ENCODE results near the gene DNM3. TPM values are rescaled to one million over a fixed set of nuclear protein-coding genes. Genes with fewer than 3 reads are reported as not detected.

DNM3 gene
- total and polyA plus RNA-seq, 5 donors from 2014 or later = 0.76 to 5.5 (median 1.6) TPM

GRCh38 chr1:172244865-172245264, 403.6 kb downstream of the DNM3 start:
- Mint-ChIP-seq H3K4me3 (no peak overlapping the region), H3K4me1 (peaks cover 0 to 14% (median under 1%) of the 10 kb centered on the region in 4 donors)

GRCh38 chr1:172245788-172246187, 404.5 kb downstream of the DNM3 start:
- no peak overlapping the region for H3K27ac ChIP-seq (ENCODE audit: insufficient read depth, low read length, poor library complexity, severe bottlenecking)
- H3K27ac Mint-ChIP-seq = no peak overlapping the region
- no peaks in the 10 kb centered on the region for H3K4me1 ChIP-seq (ENCODE audit: control insufficient read depth, insufficient read depth, low read length, poor library complexity, severe bottlenecking)
- ATAC-seq (ENCODE audit: low read depth in 2 of 2) = no peak
- no peaks in the 10 kb centered on the region for H3K27me3 Mint-ChIP-seq
- no peaks in the 10 kb centered on the region for H3K27me3 ChIP-seq (ENCODE audit: control insufficient read depth, insufficient read depth, low read length)
- H3K4me3 ChIP-seq (ENCODE audit: low read depth, low read length) = no peak overlapping the region
- no peak overlapping the region for H3K4me3 Mint-ChIP-seq
- peaks cover 0 to 14% (median under 1%) of the 10 kb centered on the region in 4 donors for H3K4me1 Mint-ChIP-seq
- H3K36me3 ChIP-seq (ENCODE audit: control insufficient read depth, insufficient read depth, low read length) = no peaks in the 10 kb centered on the region
- H3K9me3 ChIP-seq (ENCODE audit: control insufficient read depth in 2 of 2, low read length in 2 of 2) = no peaks in the 10 kb centered on the region
- peaks cover 0 to 2% (median 0%) of the 10 kb centered on the region in 7 donors for H3K9me3 Mint-ChIP-seq
- peaks cover 3% of the 10 kb centered on the region for H3K36me3 Mint-ChIP-seq
- DNase-seq = no peak

More at GRCh38 chr1:172244865-172245264, 403.6 kb downstream of the DNM3 start:
- Mint-ChIP-seq H3K27ac (no peak overlapping the region), H3K9me3 (peaks cover 0 to 2% (median 0%) of the 10 kb centered on the region in 7 donors), H3K27me3 (no peaks in the 10 kb centered on the region), H3K36me3 (peaks cover 3% of the 10 kb centered on the region)
- Histone ChIP-seq H3K9me3 (ENCODE audit: control insufficient read depth in 2 of 2, low read length in 2 of 2) (no peaks in the 10 kb centered on the region), H3K27me3 (ENCODE audit: control insufficient read depth, insufficient read depth, low read length) (no peaks in the 10 kb centered on the region), H3K4me1 (ENCODE audit: control insufficient read depth, insufficient read depth, low read length, poor library complexity, severe bottlenecking) (no peaks in the 10 kb centered on the region), H3K4me3 (ENCODE audit: low read depth, low read length) (no peak overlapping the region), H3K27ac (ENCODE audit: insufficient read depth, low read length, poor library complexity, severe bottlenecking) (no peak overlapping the region), H3K36me3 (ENCODE audit: control insufficient read depth, insufficient read depth, low read length) (no peaks in the 10 kb centered on the region)
- DNase-seq (no peak), ATAC-seq (ENCODE audit: low read depth in 2 of 2) (no peak)

- Histone ChIP-seq H3K27ac (ENCODE audit: insufficient read depth, low read length, poor library complexity, severe bottlenecking) (no peak overlapping the region), H3K4me3 (ENCODE audit: low read depth, low read length) (no peak overlapping the region), H3K27me3 (ENCODE audit: control insufficient read depth, insufficient read depth, low read length) (no peaks in the 10 kb centered on the region), H3K4me1 (ENCODE audit: control insufficient read depth, insufficient read depth, low read length, poor library complexity, severe bottlenecking) (no peaks in the 10 kb centered on the region), H3K9me3 (ENCODE audit: control insufficient read depth in 2 of 2, low read length in 2 of 2) (no peaks in the 10 kb centered on the region), H3K36me3 (ENCODE audit: control insufficient read depth, insufficient read depth, low read length) (no peaks in the 10 kb centered on the region)
- Mint-ChIP-seq H3K27me3 (no peaks in the 10 kb centered on the region), H3K4me3 (no peak overlapping the region), H3K27ac (no peak overlapping the region), H3K9me3 (peaks cover 0 to 2% (median 0%) of the 10 kb centered on the region in 7 donors), H3K36me3 (peaks cover 1% of the 10 kb centered on the region), H3K4me1 (peaks cover 0 to 11% (median under 1%) of the 10 kb centered on the region in 4 donors)
- ATAC-seq (ENCODE audit: low read depth in 2 of 2) = no peak
- DNase-seq = no peak
These were observed 405.5 kb downstream of the DNM3 start for GRCh38 chr1:172246521-172247390.

- ATAC-seq (ENCODE audit: low read depth in 2 of 2) = no peak
- H3K36me3 Mint-ChIP-seq = no peaks in the 10 kb centered on the region
- H3K4me3 ChIP-seq (ENCODE audit: low read depth, low read length) = no peak overlapping the region
- H3K4me3 Mint-ChIP-seq = no peak overlapping the region
- H3K4me1 ChIP-seq (ENCODE audit: control insufficient read depth, insufficient read depth, low read length, poor library complexity, severe bottlenecking) = no peaks in the 10 kb centered on the region
- no peaks in the 10 kb centered on the region for H3K9me3 Mint-ChIP-seq
- H3K27me3 ChIP-seq (ENCODE audit: control insufficient read depth, insufficient read depth, low read length) = no peaks in the 10 kb centered on the region
- H3K27ac ChIP-seq (ENCODE audit: insufficient read depth, low read length, poor library complexity, severe bottlenecking) = no peak overlapping the region
- no peak for DNase-seq
- H3K27ac Mint-ChIP-seq = no peak overlapping the region
- H3K36me3 ChIP-seq (ENCODE audit: control insufficient read depth, insufficient read depth, low read length) = no peaks in the 10 kb centered on the region
- H3K27me3 Mint-ChIP-seq = no peaks in the 10 kb centered on the region
- peaks cover 15 to 19% (median 16%) of the 10 kb centered on the region in 4 donors for H3K4me1 Mint-ChIP-seq
- H3K9me3 ChIP-seq (ENCODE audit: control insufficient read depth in 2 of 2, low read length in 2 of 2) = no peaks in the 10 kb centered on the region
These were observed 410.2 kb downstream of the DNM3 start for GRCh38 chr1:172251486-172251885.

- no peak overlapping the region for H3K27ac ChIP-seq (ENCODE audit: insufficient read depth, low read length, poor library complexity, severe bottlenecking)
- H3K4me1 Mint-ChIP-seq = peaks cover 15 to 22% (median 17%) of the 10 kb centered on the region in 4 donors
- no peak overlapping the region for H3K4me3 Mint-ChIP-seq
- no peaks in the 10 kb centered on the region for H3K9me3 ChIP-seq (ENCODE audit: control insufficient read depth in 2 of 2, low read length in 2 of 2)
- no peaks in the 10 kb centered on the region for H3K9me3 Mint-ChIP-seq
- no peaks in the 10 kb centered on the region for H3K27me3 ChIP-seq (ENCODE audit: control insufficient read depth, insufficient read depth, low read length)
- no peaks in the 10 kb centered on the region for H3K36me3 Mint-ChIP-seq
- no peaks in the 10 kb centered on the region for H3K4me1 ChIP-seq (ENCODE audit: control insufficient read depth, insufficient read depth, low read length, poor library complexity, severe bottlenecking)
- no peak for ATAC-seq (ENCODE audit: low read depth in 2 of 2)
- H3K27me3 Mint-ChIP-seq = no peaks in the 10 kb centered on the region
- H3K36me3 ChIP-seq (ENCODE audit: control insufficient read depth, insufficient read depth, low read length) = no peaks in the 10 kb centered on the region
- no peak overlapping the region for H3K4me3 ChIP-seq (ENCODE audit: low read depth, low read length)
- H3K27ac Mint-ChIP-seq = no peak overlapping the region
- DNase-seq = no peak
These were observed 411.0 kb downstream of the DNM3 start for GRCh38 chr1:172252321-172252720.

- Mint-ChIP-seq H3K36me3 (no peaks in the 10 kb centered on the region), H3K4me1 (peaks cover 15 to 22% (median 17%) of the 10 kb centered on the region in 4 donors), H3K27me3 (no peaks in the 10 kb centered on the region), H3K27ac (no peak overlapping the region), H3K9me3 (no peaks in the 10 kb centered on the region), H3K4me3 (no peak overlapping the region)
- Histone ChIP-seq H3K27ac (ENCODE audit: insufficient read depth, low read length, poor library complexity, severe bottlenecking) (no peak overlapping the region), H3K9me3 (ENCODE audit: control insufficient read depth in 2 of 2, low read length in 2 of 2) (no peaks in the 10 kb centered on the region), H3K4me3 (ENCODE audit: low read depth, low read length) (no peak overlapping the region), H3K27me3 (ENCODE audit: control insufficient read depth, insufficient read depth, low read length) (no peaks in the 10 kb centered on the region), H3K4me1 (ENCODE audit: control insufficient read depth, insufficient read depth, low read length, poor library complexity, severe bottlenecking) (no peaks in the 10 kb centered on the region), H3K36me3 (ENCODE audit: control insufficient read depth, insufficient read depth, low read length) (no peaks in the 10 kb centered on the region)
- DNase-seq (no peak), ATAC-seq (ENCODE audit: low read depth in 2 of 2) (no peak)
These were observed 411.7 kb downstream of the DNM3 start for GRCh38 chr1:172252958-172253357.

- Mint-ChIP-seq H3K27ac (peak overlapping the region; percentile 3 to 23 (median 8)), H3K36me3 (peaks cover 2% of the 10 kb centered on the region), H3K27me3 (no peaks in the 10 kb centered on the region), H3K4me1 (peaks cover 15 to 22% (median 17%) of the 10 kb centered on the region in 4 donors), H3K4me3 (peak overlapping the region in 1 of 4 donors; percentile 44), H3K9me3 (peaks cover 0 to 5% (median 2%) of the 10 kb centered on the region in 7 donors)
- Histone ChIP-seq H3K27me3 (ENCODE audit: control insufficient read depth, insufficient read depth, low read length) (no peaks in the 10 kb centered on the region), H3K4me1 (ENCODE audit: control insufficient read depth, insufficient read depth, low read length, poor library complexity, severe bottlenecking) (no peaks in the 10 kb centered on the region), H3K4me3 (ENCODE audit: low read depth, low read length) (no peak overlapping the region), H3K9me3 (ENCODE audit: control insufficient read depth in 2 of 2, low read length in 2 of 2) (peaks cover 0 to 2% of the 10 kb centered on the region in 2 experiments), H3K36me3 (ENCODE audit: control insufficient read depth, insufficient read depth, low read length) (no peaks in the 10 kb centered on the region), H3K27ac (ENCODE audit: insufficient read depth, low read length, poor library complexity, severe bottlenecking) (no peak overlapping the region)
- DNase-seq (peak in 1 of 3 donors; percentile 45), ATAC-seq (ENCODE audit: low read depth in 2 of 2) (peak in 1 of 2 donors; percentile 39)
These were observed 413.4 kb downstream of the DNM3 start for GRCh38 chr1:172254521-172255222.
